NCI-H1694 (cell line): Measurements from ENCODE around the gene EBLN2.

ENCODE experiments used
- DNase-seq: peaks from one replicate; lab custom pipeline; 2025; lab: John Stamatoyannopoulos, UW

Gene EBLN2

DNA sequence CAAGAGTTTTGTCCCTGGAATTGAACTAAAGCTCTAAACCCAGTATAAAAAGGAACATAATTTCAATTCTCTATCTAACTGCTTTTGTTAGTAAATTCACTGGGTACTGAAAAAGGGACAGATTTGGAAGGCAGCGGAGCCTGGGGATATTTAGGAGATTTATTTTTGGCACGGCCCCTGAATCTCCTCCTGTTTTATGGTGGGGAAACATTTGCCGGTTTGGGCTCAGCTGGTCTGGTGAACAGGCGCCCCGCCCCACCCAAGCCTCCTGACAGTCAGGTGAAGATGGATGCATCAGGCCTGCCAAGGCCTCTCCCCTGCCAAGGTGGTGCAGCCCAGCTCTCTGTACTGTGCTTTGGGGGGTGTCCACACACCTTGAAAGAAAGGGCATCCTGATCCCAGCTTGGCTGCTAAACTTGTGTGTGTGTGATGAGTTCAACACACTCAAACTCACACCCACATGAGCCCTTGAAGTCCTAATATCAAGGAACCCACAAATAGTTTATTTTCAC lies 46.3 kb downstream of the EBLN2 start:
- DNase-seq: no peak

DNA sequence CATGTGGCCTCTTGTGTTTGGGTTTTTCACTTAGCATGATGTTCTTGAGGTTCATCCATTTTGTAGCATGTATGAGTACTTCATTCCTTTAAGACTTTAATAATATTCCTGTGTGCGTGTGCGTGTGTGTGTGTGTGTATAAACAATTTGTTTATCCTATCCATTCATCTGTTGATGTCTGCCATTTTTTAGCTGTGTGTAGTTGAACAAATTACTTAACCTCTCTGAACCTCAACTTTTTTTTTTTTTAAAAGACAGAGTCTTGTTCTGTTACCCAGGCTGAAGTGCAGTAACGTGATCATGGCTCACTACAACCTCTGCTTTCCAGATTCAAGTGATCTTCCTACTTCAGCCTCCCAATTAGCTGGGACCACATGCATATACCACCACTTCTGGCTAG lies 47.3 kb downstream of the EBLN2 start:
- no peak for DNase-seq

DNA sequence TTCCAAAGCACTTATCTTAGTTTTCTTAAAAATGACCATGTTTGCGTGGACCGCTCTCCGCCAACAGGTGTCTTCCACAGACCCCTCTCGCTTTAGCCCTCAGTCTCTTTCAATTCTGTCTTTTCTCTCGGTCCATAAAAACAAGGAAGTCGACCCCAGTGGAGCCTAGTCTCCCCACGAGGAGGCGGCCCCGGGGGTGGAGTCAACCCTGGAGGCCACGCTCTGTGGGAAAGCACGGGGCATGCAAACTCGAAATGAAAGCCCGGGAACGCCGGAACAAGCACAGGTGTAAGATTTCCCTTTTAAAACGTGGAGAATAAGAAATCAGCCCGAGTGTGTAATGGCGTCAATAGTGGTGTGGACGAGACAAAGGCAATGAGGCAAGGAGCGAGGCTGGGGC lies 49.1 kb downstream of the EBLN2 start:
- no peak for DNase-seq
